ENCODE results near the gene SIDT2.

The SIDT2 gene

DNA sequence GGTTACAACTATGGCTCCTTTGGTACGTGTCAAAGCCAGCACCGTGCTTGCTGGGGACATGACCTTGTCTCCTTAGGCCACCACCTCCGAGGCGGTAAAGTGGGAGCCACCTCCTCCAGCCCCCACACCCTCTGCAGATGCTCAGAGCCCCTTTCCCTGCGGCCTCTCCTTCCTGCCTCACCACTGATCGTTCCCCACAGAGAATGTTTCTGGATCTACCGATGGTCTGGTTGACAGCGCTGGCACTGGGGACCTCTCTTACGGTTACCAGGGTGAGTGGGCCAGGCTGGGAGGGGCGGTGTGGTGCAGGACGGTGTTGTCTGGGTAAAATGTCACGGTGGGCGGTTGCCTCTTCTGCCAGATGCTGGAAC lies 8.9 kb downstream of the SIDT2 start:
- Histone ChIP-seq H3K9me2 (replicated peaks; ENCODE audit: insufficient read depth, low read length) (no peaks in the 10 kb centered on the region), H3K36me3 (replicated peaks; ENCODE audit: insufficient read depth, low read length) (no peaks in the 10 kb centered on the region), H4K20me1 (ENCODE audit: insufficient read depth, low read length) (no peaks in the 10 kb centered on the region), H3K4me2 (ENCODE audit: low read depth, low read length) (no peak overlapping the region), H3K9me3 (replicated peaks; ENCODE audit: insufficient read depth, low read length) (no peaks in the 10 kb centered on the region), H3K79me2 (ENCODE audit: low read length) (no peaks in the 10 kb centered on the region), H3K4me1 (ENCODE audit: low read length) (no peaks in the 10 kb centered on the region), H3K9ac (ENCODE audit: low read length) (no peak overlapping the region), H3K27ac (ENCODE audit: low read length) (no peak overlapping the region), H3K27me3 (replicated peaks; ENCODE audit: insufficient read depth, low read length) (no peaks in the 10 kb centered on the region), H2AFZ (ENCODE audit: low read length) (no peak overlapping the region), H3K4me3 (ENCODE audit: low read length) (no peak overlapping the region), H3F3A (ENCODE audit: insufficient read depth, low read length) (no peaks in the 10 kb centered on the region)
- TF ChIP-seq, protein P1, sequence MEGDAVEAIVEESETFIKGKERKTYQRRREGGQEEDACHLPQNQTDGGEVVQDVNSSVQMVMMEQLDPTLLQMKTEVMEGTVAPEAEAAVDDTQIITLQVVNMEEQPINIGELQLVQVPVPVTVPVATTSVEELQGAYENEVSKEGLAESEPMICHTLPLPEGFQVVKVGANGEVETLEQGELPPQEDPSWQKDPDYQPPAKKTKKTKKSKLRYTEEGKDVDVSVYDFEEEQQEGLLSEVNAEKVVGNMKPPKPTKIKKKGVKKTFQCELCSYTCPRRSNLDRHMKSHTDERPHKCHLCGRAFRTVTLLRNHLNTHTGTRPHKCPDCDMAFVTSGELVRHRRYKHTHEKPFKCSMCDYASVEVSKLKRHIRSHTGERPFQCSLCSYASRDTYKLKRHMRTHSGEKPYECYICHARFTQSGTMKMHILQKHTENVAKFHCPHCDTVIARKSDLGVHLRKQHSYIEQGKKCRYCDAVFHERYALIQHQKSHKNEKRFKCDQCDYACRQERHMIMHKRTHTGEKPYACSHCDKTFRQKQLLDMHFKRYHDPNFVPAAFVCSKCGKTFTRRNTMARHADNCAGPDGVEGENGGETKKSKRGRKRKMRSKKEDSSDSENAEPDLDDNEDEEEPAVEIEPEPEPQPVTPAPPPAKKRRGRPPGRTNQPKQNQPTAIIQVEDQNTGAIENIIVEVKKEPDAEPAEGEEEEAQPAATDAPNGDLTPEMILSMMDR (IDR thresholded peaks at IDR 0.05; ENCODE audit: low read length), result no peak
- TF ChIP-seq EZH2 (optimal IDR thresholded peaks at IDR 0.05; ENCODE audit: low read depth, low read length) (no peak), EZH2phosphoT487 (IDR thresholded peaks at IDR 0.05; ENCODE audit: low read length) (no peak)
- DNase-seq, result no peak

DNA sequence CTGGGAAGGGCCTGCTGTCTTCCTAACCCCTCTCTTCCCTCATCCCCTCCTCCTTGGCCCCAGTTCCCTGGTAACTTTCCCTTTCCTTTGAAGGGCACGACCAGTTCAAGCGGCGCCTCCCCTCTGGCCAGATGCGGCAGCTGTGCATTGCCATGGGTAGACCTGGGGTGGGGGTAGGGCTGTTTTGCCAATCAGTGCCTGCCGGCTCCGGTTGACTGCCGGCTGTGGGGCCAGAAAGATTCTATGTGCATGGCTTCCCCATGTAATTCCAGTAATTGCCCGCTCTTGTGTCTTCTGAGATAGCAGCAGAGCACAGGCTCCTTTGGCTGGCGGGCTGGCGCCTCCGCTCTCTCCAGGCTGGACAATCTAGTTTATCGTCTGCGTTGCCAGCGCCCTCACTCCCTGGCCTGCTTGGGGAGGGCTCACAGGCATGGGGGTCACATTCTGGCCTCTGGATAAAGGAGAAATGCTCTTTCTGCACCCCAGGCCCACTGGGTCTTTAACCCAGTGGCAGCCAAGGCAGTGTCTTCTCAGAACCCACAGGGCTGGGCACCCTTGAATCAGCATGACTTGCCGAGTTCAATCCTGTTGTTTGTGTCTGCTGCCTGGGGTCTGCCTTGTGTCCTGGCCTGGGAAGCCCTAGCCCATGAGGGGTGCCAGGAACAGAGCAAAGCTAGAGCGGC lies 9.4 kb downstream of the SIDT2 start:
- Histone ChIP-seq H3K36me3 (replicated peaks; ENCODE audit: insufficient read depth, low read length) (no peaks in the 10 kb centered on the region), H3K27me3 (replicated peaks; ENCODE audit: insufficient read depth, low read length) (no peaks in the 10 kb centered on the region), H3K9ac (ENCODE audit: low read length) (no peak overlapping the region)

GRCh38 chr11:117188620-117189081 lies 10.1 kb downstream of the SIDT2 start:
- no peaks in the 10 kb centered on the region for H3K27me3 ChIP-seq (replicated peaks; ENCODE audit: insufficient read depth, low read length)
- no peak for DNase-seq
- no peaks in the 10 kb centered on the region for H3F3A ChIP-seq (ENCODE audit: insufficient read depth, low read length)
- H3K4me2 ChIP-seq (ENCODE audit: low read depth, low read length), result no peak overlapping the region
- H3K4me1 ChIP-seq (ENCODE audit: low read length), result no peaks in the 10 kb centered on the region
- H3K4me3 ChIP-seq (ENCODE audit: low read length), result no peak overlapping the region
- no peak overlapping the region for H3K27ac ChIP-seq (ENCODE audit: low read length)
- no peaks in the 10 kb centered on the region for H3K9me3 ChIP-seq (replicated peaks; ENCODE audit: insufficient read depth, low read length)
- TF ChIP-seq, protein P1 (IDR thresholded peaks at IDR 0.05; ENCODE audit: low read length), result no peak
- TF ChIP-seq EZH2phosphoT487 (IDR thresholded peaks at IDR 0.05; ENCODE audit: low read length) (no peak), EZH2 (optimal IDR thresholded peaks at IDR 0.05; ENCODE audit: low read depth, low read length) (no peak)
- no peak overlapping the region for H2AFZ ChIP-seq (ENCODE audit: low read length)
- H3K36me3 ChIP-seq (replicated peaks; ENCODE audit: insufficient read depth, low read length), result no peaks in the 10 kb centered on the region
- no peaks in the 10 kb centered on the region for H4K20me1 ChIP-seq (ENCODE audit: insufficient read depth, low read length)
- no peaks in the 10 kb centered on the region for H3K9me2 ChIP-seq (replicated peaks; ENCODE audit: insufficient read depth, low read length)
- H3K9ac ChIP-seq (ENCODE audit: low read length), result no peak overlapping the region
- no peaks in the 10 kb centered on the region for H3K79me2 ChIP-seq (ENCODE audit: low read length)

More for the DNA sequence above, 9.4 kb downstream of the SIDT2 start:
- Histone ChIP-seq H3K27ac (ENCODE audit: low read length) (no peak overlapping the region), H3K4me3 (ENCODE audit: low read length) (no peak overlapping the region), H4K20me1 (ENCODE audit: insufficient read depth, low read length) (no peaks in the 10 kb centered on the region), H3K4me1 (ENCODE audit: low read length) (no peaks in the 10 kb centered on the region), H3F3A (ENCODE audit: insufficient read depth, low read length) (no peaks in the 10 kb centered on the region), H3K4me2 (ENCODE audit: low read depth, low read length) (no peak overlapping the region), H3K79me2 (ENCODE audit: low read length) (no peaks in the 10 kb centered on the region), H3K9me3 (replicated peaks; ENCODE audit: insufficient read depth, low read length) (no peaks in the 10 kb centered on the region), H2AFZ (ENCODE audit: low read length) (no peak overlapping the region), H3K9me2 (replicated peaks; ENCODE audit: insufficient read depth, low read length) (no peaks in the 10 kb centered on the region)
- no peak for DNase-seq
- TF ChIP-seq, protein P1 (IDR thresholded peaks at IDR 0.05; ENCODE audit: low read length), result no peak
- TF ChIP-seq EZH2phosphoT487 (IDR thresholded peaks at IDR 0.05; ENCODE audit: low read length) (no peak), EZH2 (optimal IDR thresholded peaks at IDR 0.05; ENCODE audit: low read depth, low read length) (no peak)

Data from MM.1S (cell line).